ENCODE measurements around the gene QPCTL. TPM values are rescaled to one million over a fixed set of nuclear protein-coding genes. Genes with fewer than 3 reads are reported as not detected.
A peak's percentile ranks its signal among the peaks of the same experiment; 100 is the strongest.

Gene QPCTL
- total and polyA plus RNA-seq, 10 of the 15 experiments (the other 5 are each of a cell fraction or from before 2014, with no cell fraction given): 1.1 to 22.6 (median 11.2) TPM

DNA sequence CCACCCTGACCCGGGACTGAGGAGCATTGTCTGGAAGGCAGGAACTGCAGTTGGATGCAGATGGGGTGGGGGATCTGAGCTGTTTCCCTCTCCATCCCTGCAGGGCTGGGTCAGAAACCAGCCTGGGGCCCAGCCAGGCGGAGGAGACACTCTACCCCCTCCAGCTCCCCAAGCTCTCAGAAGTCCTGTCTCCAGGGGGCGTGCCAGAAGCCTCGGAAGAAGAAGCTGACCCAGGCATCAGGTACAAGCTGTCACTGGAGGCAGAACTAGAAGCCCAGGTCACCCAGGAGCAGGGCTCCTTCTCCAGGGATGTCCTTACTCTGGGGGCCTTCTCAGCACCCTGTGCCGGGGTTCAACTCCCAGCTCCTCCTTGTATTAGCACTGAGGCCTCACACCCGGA is 61.1 kb downstream of the QPCTL start:
- Histone ChIP-seq H3K79me2 (ENCODE audit: control insufficient read depth, insufficient read depth, low read length) (no peaks in the 10 kb centered on the region), H3K4me1 (ENCODE audit: control insufficient read depth, insufficient read depth, low read length) (no peaks in the 10 kb centered on the region), H3K27ac (ENCODE audit: control insufficient read depth, insufficient read depth) (no peak overlapping the region), H3K4me2 (ENCODE audit: control insufficient read depth, insufficient read depth) (no peak overlapping the region), H3K27me3 (replicated peaks in 1 of 2; ENCODE audit: control insufficient read depth in 2 of 2, insufficient read depth in 2 of 2, low read length in 1 of 2) (no peaks in the 10 kb centered on the region), H3K9ac (ENCODE audit: control insufficient read depth, insufficient read depth, low read length) (no peak overlapping the region), H3K9me3 (replicated peaks; ENCODE audit: control insufficient read depth, insufficient read depth, low read length) (no peaks in the 10 kb centered on the region), H3K36me3 (ENCODE audit: control insufficient read depth in 2 of 2, insufficient read depth in 2 of 2, low read length in 1 of 2) (no peaks in the 10 kb centered on the region), H2AFZ (ENCODE audit: control insufficient read depth, low read depth, low read length) (no peak overlapping the region), H4K20me1 (ENCODE audit: control insufficient read depth, insufficient read depth) (no peaks in the 10 kb centered on the region), H3K4me3 (no peak overlapping the region)
- TF ChIP-seq, protein P1, sequence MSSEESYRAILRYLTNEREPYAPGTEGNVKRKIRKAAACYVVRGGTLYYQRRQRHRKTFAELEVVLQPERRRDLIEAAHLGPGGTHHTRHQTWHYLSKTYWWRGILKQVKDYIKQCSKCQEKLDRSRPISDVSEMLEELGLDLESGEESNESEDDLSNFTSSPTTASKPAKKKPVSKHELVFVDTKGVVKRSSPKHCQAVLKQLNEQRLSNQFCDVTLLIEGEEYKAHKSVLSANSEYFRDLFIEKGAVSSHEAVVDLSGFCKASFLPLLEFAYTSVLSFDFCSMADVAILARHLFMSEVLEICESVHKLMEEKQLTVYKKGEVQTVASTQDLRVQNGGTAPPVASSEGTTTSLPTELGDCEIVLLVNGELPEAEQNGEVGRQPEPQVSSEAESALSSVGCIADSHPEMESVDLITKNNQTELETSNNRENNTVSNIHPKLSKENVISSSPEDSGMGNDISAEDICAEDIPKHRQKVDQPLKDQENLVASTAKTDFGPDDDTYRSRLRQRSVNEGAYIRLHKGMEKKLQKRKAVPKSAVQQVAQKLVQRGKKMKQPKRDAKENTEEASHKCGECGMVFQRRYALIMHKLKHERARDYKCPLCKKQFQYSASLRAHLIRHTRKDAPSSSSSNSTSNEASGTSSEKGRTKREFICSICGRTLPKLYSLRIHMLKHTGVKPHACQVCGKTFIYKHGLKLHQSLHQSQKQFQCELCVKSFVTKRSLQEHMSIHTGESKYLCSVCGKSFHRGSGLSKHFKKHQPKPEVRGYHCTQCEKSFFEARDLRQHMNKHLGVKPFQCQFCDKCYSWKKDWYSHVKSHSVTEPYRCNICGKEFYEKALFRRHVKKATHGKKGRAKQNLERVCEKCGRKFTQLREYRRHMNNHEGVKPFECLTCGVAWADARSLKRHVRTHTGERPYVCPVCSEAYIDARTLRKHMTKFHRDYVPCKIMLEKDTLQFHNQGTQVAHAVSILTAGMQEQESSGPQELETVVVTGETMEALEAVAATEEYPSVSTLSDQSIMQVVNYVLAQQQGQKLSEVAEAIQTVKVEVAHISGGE (CRISPR knock-in tag; IDR thresholded peaks at IDR 0.05): no peak
- TF ChIP-seq, protein P2, sequence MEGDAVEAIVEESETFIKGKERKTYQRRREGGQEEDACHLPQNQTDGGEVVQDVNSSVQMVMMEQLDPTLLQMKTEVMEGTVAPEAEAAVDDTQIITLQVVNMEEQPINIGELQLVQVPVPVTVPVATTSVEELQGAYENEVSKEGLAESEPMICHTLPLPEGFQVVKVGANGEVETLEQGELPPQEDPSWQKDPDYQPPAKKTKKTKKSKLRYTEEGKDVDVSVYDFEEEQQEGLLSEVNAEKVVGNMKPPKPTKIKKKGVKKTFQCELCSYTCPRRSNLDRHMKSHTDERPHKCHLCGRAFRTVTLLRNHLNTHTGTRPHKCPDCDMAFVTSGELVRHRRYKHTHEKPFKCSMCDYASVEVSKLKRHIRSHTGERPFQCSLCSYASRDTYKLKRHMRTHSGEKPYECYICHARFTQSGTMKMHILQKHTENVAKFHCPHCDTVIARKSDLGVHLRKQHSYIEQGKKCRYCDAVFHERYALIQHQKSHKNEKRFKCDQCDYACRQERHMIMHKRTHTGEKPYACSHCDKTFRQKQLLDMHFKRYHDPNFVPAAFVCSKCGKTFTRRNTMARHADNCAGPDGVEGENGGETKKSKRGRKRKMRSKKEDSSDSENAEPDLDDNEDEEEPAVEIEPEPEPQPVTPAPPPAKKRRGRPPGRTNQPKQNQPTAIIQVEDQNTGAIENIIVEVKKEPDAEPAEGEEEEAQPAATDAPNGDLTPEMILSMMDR (IDR thresholded peaks at IDR 0.05 in 2 of 3, conservative IDR thresholded peaks at IDR 0.05 in 1 of 3; ENCODE audit: control insufficient read depth in 2 of 3, extremely low read depth in 1 of 3, insufficient read depth in 1 of 3, low read depth in 3 of 3, low read length in 3 of 3): 0 out of 6 replicates have a peak, but pooled peaks of 2 of the 3 experiments have one; percentile 8 to 11
- RAD21 ChIA-PET (ENCODE audit: unreplicated experiment): interaction anchor here (0.6 to 2.8 kb wide), 3 partner anchors 16 to 133 kb away, joined by 3 to 9 read pairs (median 3); partner anchors contain the start of genes IRF2BP1 and SIX5
- in situ Hi-C loops (cut with MboI) (no loop called here), intact Hi-C loops (cut with micrococcal nuclease; ENCODE audit: unreplicated experiment) (no loop called here)
- no peak for FAIRE-seq
- POLR2A ChIA-PET: interaction anchor here (0.6 to 1.0 kb wide), 3 partner anchors 14 to 39 kb away, joined by 3 to 7 read pairs (median 3); no protein-coding TSS in a partner anchor
- no TSS peak for BruUV-seq (replicated peaks)
- SMC1A ChIA-PET (ENCODE audit: uncharacterized antibody, unreplicated experiment): interaction anchor here (1.1 kb wide), 1 partner anchor 36 kb away, joined by 4 read pairs; no protein-coding TSS in a partner anchor
- 18% methylated on average over 6 of the region's 6 CpGs for WGBS (ENCODE audit: insufficient coverage, insufficient replicate concordance, low lambda C conversion rate, missing lambda C conversion rate)
- ATAC-seq: peak; percentile 75
- no peak for DNase-seq (ENCODE audit: low read depth, low spot score)
- CTCF ChIA-PET: interaction anchor here (0.7 to 3.0 kb wide), 7 partner anchors 9 to 52 kb away, joined by 3 to 17 read pairs (median 6); partner anchors contain the start of genes FBXO46 and SIX5

MicroRNA genes within 50 kb of the gene (microRNA counts, 767-probe panel; counts per million panel counts)
- microRNA hsa-miR-642a-5p (1,807 counts per million, percentile 70 among the panel's probes with 10 or more counts), microRNA hsa-miR-642b-3p (977 counts per million, percentile 26 among the panel's probes with 10 or more counts)

Small RNAs within 50 kb of the gene (microRNA-seq; reads per million reads assigned to microRNA genes)
- gene MIR642A (not detected), gene MIR642B (not detected)

Small RNAs within 50 kb of the gene (small RNA-seq; reads per million reads assigned to genes)
- gene MIR642A: 9.9 reads per million, percentile 95 among the genes with 10 or more reads in this experiment
- gene RN7SL836P: 0.12 reads per million

Other genes starting within 250 kb of the QPCTL start
Only the 7 nearest of the 20 such genes appear.
- 44.0 and 46.7 TPM in 2 replicates for gene EML2, start 53.3 kb upstream of the QPCTL start, total RNA-seq (2014; rRNA removed)
- gene EML2, start 53.3 kb upstream of the QPCTL start, total RNA-seq (2014; rRNA removed; fragmentation: Illumina TruSeq; extraction: Trizol): 23.4 and 23.8 TPM in 2 replicates
- 64.0 and 72.2 TPM in 2 replicates for gene EML2, start 53.3 kb upstream of the QPCTL start, total RNA-seq (2021)
- 28.4 and 47.7 TPM in 2 replicates for gene EML2, start 53.3 kb upstream of the QPCTL start, polyA plus RNA-seq (2011; rRNA removed)
- gene EML2, start 53.3 kb upstream of the QPCTL start, polyA plus RNA-seq (2014; fragmentation: Illumina TruSeq; extraction: Trizol): 18.2 and 25.3 TPM in 2 replicates
- 1 to 10 TPM; 1.6 to 2.2 TPM for gene EML2, start 53.3 kb upstream of the QPCTL start, polyA plus RNA-seq (2014; fragmentation: Nextera tagmentation; extraction: Ambion mirVana)
- 56.1 and 56.6 TPM in 2 replicates for gene EML2, start 53.3 kb upstream of the QPCTL start, polyA plus RNA-seq (2014; rRNA removed)
- 10 to 100 TPM; 27.4 to 27.6 TPM for gene EML2, start 53.3 kb upstream of the QPCTL start, polyA plus RNA-seq (2016; fragmentation: Nextera tagmentation; extraction: Ambion mirVana)
- 14.5 and 17.8 TPM in 2 replicates for gene GIPR, start 24.4 kb upstream of the QPCTL start, total RNA-seq (2014; rRNA removed)
- 17.9 and 18.0 TPM in 2 replicates for gene GIPR, start 24.4 kb upstream of the QPCTL start, total RNA-seq (2014; rRNA removed; fragmentation: Illumina TruSeq; extraction: Trizol)
- 22.1 and 25.6 TPM in 2 replicates for gene GIPR, start 24.4 kb upstream of the QPCTL start, total RNA-seq (2021)
- gene GIPR, start 24.4 kb upstream of the QPCTL start, polyA plus RNA-seq (2011; rRNA removed): 12.3 and 13.8 TPM in 2 replicates
- gene GIPR, start 24.4 kb upstream of the QPCTL start, polyA plus RNA-seq (2014; fragmentation: Illumina TruSeq; extraction: Trizol): 10.5 and 13.6 TPM in 2 replicates
- 1 to 10 TPM; 1.7 TPM for gene GIPR, start 24.4 kb upstream of the QPCTL start, polyA plus RNA-seq (2014; fragmentation: Nextera tagmentation; extraction: Ambion mirVana)
- 26.3 and 27.1 TPM in 2 replicates for gene GIPR, start 24.4 kb upstream of the QPCTL start, polyA plus RNA-seq (2014; rRNA removed)
- gene GIPR, start 24.4 kb upstream of the QPCTL start, polyA plus RNA-seq (2016; fragmentation: Nextera tagmentation; extraction: Ambion mirVana): 1 to 10 TPM; 4.2 to 5.4 TPM
- gene SNRPD2, start 713 bp upstream of the QPCTL start, total RNA-seq (2014; rRNA removed): 600 and 677 TPM in 2 replicates
- gene SNRPD2, start 713 bp upstream of the QPCTL start, total RNA-seq (2014; rRNA removed; fragmentation: Illumina TruSeq; extraction: Trizol): 526 and 536 TPM in 2 replicates
- gene SNRPD2, start 713 bp upstream of the QPCTL start, total RNA-seq (2021): 806 and 844 TPM in 2 replicates
- gene SNRPD2, start 713 bp upstream of the QPCTL start, polyA plus RNA-seq (2011; rRNA removed): 939 and 1,096 TPM in 2 replicates
- 529 and 569 TPM in 2 replicates for gene SNRPD2, start 713 bp upstream of the QPCTL start, polyA plus RNA-seq (2014; fragmentation: Illumina TruSeq; extraction: Trizol)
- 1,000 to 10,000 TPM; 3,237 to 3,621 TPM for gene SNRPD2, start 713 bp upstream of the QPCTL start, polyA plus RNA-seq (2014; fragmentation: Nextera tagmentation; extraction: Ambion mirVana)
- gene SNRPD2, start 713 bp upstream of the QPCTL start, polyA plus RNA-seq (2014; rRNA removed): 736 and 920 TPM in 2 replicates
- gene SNRPD2, start 713 bp upstream of the QPCTL start, polyA plus RNA-seq (2016; fragmentation: Nextera tagmentation; extraction: Ambion mirVana): 1,000 to 10,000 TPM; 1,262 to 1,451 TPM
- 23.6 and 26.4 TPM in 2 replicates for gene FBXO46, start 38.2 kb downstream of the QPCTL start, total RNA-seq (2014; rRNA removed)
- gene FBXO46, start 38.2 kb downstream of the QPCTL start, total RNA-seq (2014; rRNA removed; fragmentation: Illumina TruSeq; extraction: Trizol): 8.3 and 11.0 TPM in 2 replicates
- gene FBXO46, start 38.2 kb downstream of the QPCTL start, total RNA-seq (2021): 50.4 and 61.5 TPM in 2 replicates
- 4.3 and 5.9 TPM in 2 replicates for gene FBXO46, start 38.2 kb downstream of the QPCTL start, polyA plus RNA-seq (2011; rRNA removed)
- 11.3 and 17.2 TPM in 2 replicates for gene FBXO46, start 38.2 kb downstream of the QPCTL start, polyA plus RNA-seq (2014; fragmentation: Illumina TruSeq; extraction: Trizol)
- 1 to 10 TPM; 2.5 to 7.1 TPM for gene FBXO46, start 38.2 kb downstream of the QPCTL start, polyA plus RNA-seq (2014; fragmentation: Nextera tagmentation; extraction: Ambion mirVana)
- gene FBXO46, start 38.2 kb downstream of the QPCTL start, polyA plus RNA-seq (2014; rRNA removed): 25.3 and 31.3 TPM in 2 replicates
- gene FBXO46, start 38.2 kb downstream of the QPCTL start, polyA plus RNA-seq (2016; fragmentation: Nextera tagmentation; extraction: Ambion mirVana): 10 to 100 TPM; 16.1 to 28.8 TPM
- gene MEIOSIN, start 40.8 kb downstream of the QPCTL start, total RNA-seq (2014; rRNA removed): 0.11 and 0.17 TPM in 2 replicates
- gene MEIOSIN, start 40.8 kb downstream of the QPCTL start, total RNA-seq (2014; rRNA removed; fragmentation: Illumina TruSeq; extraction: Trizol): not detected in 2 replicates
- gene MEIOSIN, start 40.8 kb downstream of the QPCTL start, total RNA-seq (2021): not detected in 2 replicates
- gene MEIOSIN, start 40.8 kb downstream of the QPCTL start, polyA plus RNA-seq (2011; rRNA removed): 0.04 and 0.11 TPM in 2 replicates
- gene MEIOSIN, start 40.8 kb downstream of the QPCTL start, polyA plus RNA-seq (2014; fragmentation: Illumina TruSeq; extraction: Trizol): 0.06 TPM in 1 of 2 replicates, not detected in the other
- gene MEIOSIN, start 40.8 kb downstream of the QPCTL start, polyA plus RNA-seq (2014; fragmentation: Nextera tagmentation; extraction: Ambion mirVana): not detected
- 0.04 and 0.05 TPM in 2 replicates for gene MEIOSIN, start 40.8 kb downstream of the QPCTL start, polyA plus RNA-seq (2014; rRNA removed)
- gene MEIOSIN, start 40.8 kb downstream of the QPCTL start, polyA plus RNA-seq (2016; fragmentation: Nextera tagmentation; extraction: Ambion mirVana): under 1 TPM; 0.19 to 0.66 TPM
- 3.9 and 5.8 TPM in 2 replicates for gene SIX5, start 76.6 kb downstream of the QPCTL start, total RNA-seq (2014; rRNA removed)
- 2.7 TPM in 2 replicates for gene SIX5, start 76.6 kb downstream of the QPCTL start, total RNA-seq (2014; rRNA removed; fragmentation: Illumina TruSeq; extraction: Trizol)
- gene SIX5, start 76.6 kb downstream of the QPCTL start, total RNA-seq (2021): 10.1 and 10.5 TPM in 2 replicates
- 0.66 and 2.3 TPM in 2 replicates for gene SIX5, start 76.6 kb downstream of the QPCTL start, polyA plus RNA-seq (2011; rRNA removed)
- gene SIX5, start 76.6 kb downstream of the QPCTL start, polyA plus RNA-seq (2014; fragmentation: Illumina TruSeq; extraction: Trizol): 1.2 and 3.3 TPM in 2 replicates
- not detected for gene SIX5, start 76.6 kb downstream of the QPCTL start, polyA plus RNA-seq (2014; fragmentation: Nextera tagmentation; extraction: Ambion mirVana)
- gene SIX5, start 76.6 kb downstream of the QPCTL start, polyA plus RNA-seq (2014; rRNA removed): 8.1 and 9.8 TPM in 2 replicates
- gene SIX5, start 76.6 kb downstream of the QPCTL start, polyA plus RNA-seq (2016; fragmentation: Nextera tagmentation; extraction: Ambion mirVana): 1 to 10 TPM; 1.9 to 2.3 TPM
- 5.7 and 6.6 TPM in 2 replicates for gene DMPK, start 89.8 kb downstream of the QPCTL start, total RNA-seq (2014; rRNA removed)
- gene DMPK, start 89.8 kb downstream of the QPCTL start, total RNA-seq (2014; rRNA removed; fragmentation: Illumina TruSeq; extraction: Trizol): 4.9 and 5.1 TPM in 2 replicates
- 26.7 and 33.6 TPM in 2 replicates for gene DMPK, start 89.8 kb downstream of the QPCTL start, total RNA-seq (2021)
- 3.9 and 5.4 TPM in 2 replicates for gene DMPK, start 89.8 kb downstream of the QPCTL start, polyA plus RNA-seq (2011; rRNA removed)
- gene DMPK, start 89.8 kb downstream of the QPCTL start, polyA plus RNA-seq (2014; fragmentation: Illumina TruSeq; extraction: Trizol): 4.0 and 7.6 TPM in 2 replicates
- gene DMPK, start 89.8 kb downstream of the QPCTL start, polyA plus RNA-seq (2014; fragmentation: Nextera tagmentation; extraction: Ambion mirVana): under 1 TPM; 0.60 to 0.84 TPM
- gene DMPK, start 89.8 kb downstream of the QPCTL start, polyA plus RNA-seq (2014; rRNA removed): 27.8 and 35.4 TPM in 2 replicates
- gene DMPK, start 89.8 kb downstream of the QPCTL start, polyA plus RNA-seq (2016; fragmentation: Nextera tagmentation; extraction: Ambion mirVana): 1 to 10 TPM; 3.2 to 3.5 TPM